ENCODE measurements around the gene IL12RB2. TPM values are rescaled to one million over a fixed set of nuclear protein-coding genes. Genes with fewer than 3 reads are reported as not detected.
"Not testable (repeated sequence)": the region's sequence is repeated elsewhere in the genome, so short reads cannot be mapped to it uniquely, and the experiment has no call there.

The IL12RB2 gene
- total and polyA plus RNA-seq, 2 experiments from 2014 or later = 0.12 TPM; not detected in 1

- DNase-seq (ENCODE audit: low read depth in 1 of 2, low spot score in 1 of 2) = peak in 1 of 2 donors; percentile 84
- no peak for TF ChIP-seq CTCF (IDR thresholded peaks at IDR 0.05; ENCODE audit: low read depth, low read length)
- Histone ChIP-seq H3K27ac (no peak overlapping the region), H3K9me3 (ENCODE audit: low read depth) (no peaks in the 10 kb centered on the region), H3K36me3 (peaks cover 13% of the 10 kb centered on the region), H3K27me3 (no peaks in the 10 kb centered on the region), H3K4me3 (no peak overlapping the region), H3K4me1 (ENCODE audit: low read depth) (peaks cover 17% of the 10 kb centered on the region)
These were observed 99.8 kb downstream of the IL12RB2 start for GRCh38 chr1:67407498-67407897.

GRCh38 chr1:67408148-67408547 lies 100.5 kb downstream of the IL12RB2 start:
- peaks cover 18% of the 10 kb centered on the region for H3K36me3 ChIP-seq
- no peak for TF ChIP-seq CTCF (IDR thresholded peaks at IDR 0.05; ENCODE audit: low read depth, low read length)
- no peaks in the 10 kb centered on the region for H3K27me3 ChIP-seq
- no peak overlapping the region for H3K4me3 ChIP-seq
- peaks cover 17% of the 10 kb centered on the region for H3K4me1 ChIP-seq (ENCODE audit: low read depth)
- no peak overlapping the region for H3K27ac ChIP-seq
- DNase-seq (ENCODE audit: low read depth in 1 of 2, low spot score in 1 of 2) = no peak
- H3K9me3 ChIP-seq (ENCODE audit: low read depth) = no peaks in the 10 kb centered on the region

GRCh38 chr1:67413101-67413500 lies 105.4 kb downstream of the IL12RB2 start:
- not testable (repeated sequence) for DNase-seq (ENCODE audit: low read depth in 1 of 2, low spot score in 1 of 2); H3K4me1 ChIP-seq (ENCODE audit: low read depth); H3K27me3 ChIP-seq; H3K4me3 ChIP-seq; H3K9me3 ChIP-seq (ENCODE audit: low read depth); H3K27ac ChIP-seq
- H3K36me3 ChIP-seq = peaks cover 57% of the 10 kb centered on the region

GRCh38 chr1:67414574-67414973 lies 106.9 kb downstream of the IL12RB2 start:
- H3K4me1 ChIP-seq (ENCODE audit: low read depth) = no peaks in the 10 kb centered on the region
- DNase-seq (ENCODE audit: low read depth in 1 of 2, low spot score in 1 of 2) = no peak
- no peak overlapping the region for H3K27ac ChIP-seq
- no peaks in the 10 kb centered on the region for H3K27me3 ChIP-seq
- H3K9me3 ChIP-seq (ENCODE audit: low read depth) = no peaks in the 10 kb centered on the region
- no peak for TF ChIP-seq CTCF (IDR thresholded peaks at IDR 0.05; ENCODE audit: low read depth, low read length)
- no peak overlapping the region for H3K4me3 ChIP-seq
- H3K36me3 ChIP-seq = peaks cover 67% of the 10 kb centered on the region

GRCh38 chr1:67415041-67415440 lies 107.4 kb downstream of the IL12RB2 start:
- DNase-seq (ENCODE audit: low read depth in 1 of 2, low spot score in 1 of 2) = no peak
- TF ChIP-seq CTCF (IDR thresholded peaks at IDR 0.05; ENCODE audit: low read depth, low read length) = no peak

GRCh38 chr1:67417733-67418132 lies 110.1 kb downstream of the IL12RB2 start:
- not testable (repeated sequence) for H3K4me1 ChIP-seq (ENCODE audit: low read depth); H3K27ac ChIP-seq; H3K4me3 ChIP-seq; DNase-seq (ENCODE audit: low read depth in 1 of 2, low spot score in 1 of 2); H3K27me3 ChIP-seq; H3K9me3 ChIP-seq (ENCODE audit: low read depth)
- peaks cover 84% of the 10 kb centered on the region for H3K36me3 ChIP-seq

More at GRCh38 chr1:67415041-67415440, 107.4 kb downstream of the IL12RB2 start:
- H3K4me3 ChIP-seq = no peak overlapping the region
- H3K27ac ChIP-seq = no peak overlapping the region
- H3K9me3 ChIP-seq (ENCODE audit: low read depth) = no peaks in the 10 kb centered on the region
- H3K27me3 ChIP-seq = no peaks in the 10 kb centered on the region
- peaks cover 72% of the 10 kb centered on the region for H3K36me3 ChIP-seq
- H3K4me1 ChIP-seq (ENCODE audit: low read depth) = no peaks in the 10 kb centered on the region
